DMS 273 treated with DMSO at 0.1 percent for 48 hours (cell line): ENCODE measurements around the gene POLRMT.
A peak's percentile ranks its signal among the peaks of the same experiment; 100 is the strongest.
"Not testable (repeated sequence)": the region's sequence is repeated elsewhere in the genome, so short reads cannot be mapped to it uniquely, and the experiment has no call there.

Source experiments
- DNase-seq: peaks from one replicate; lab custom pipeline; 2025; lab: John Stamatoyannopoulos, UW

Gene POLRMT

DNA sequence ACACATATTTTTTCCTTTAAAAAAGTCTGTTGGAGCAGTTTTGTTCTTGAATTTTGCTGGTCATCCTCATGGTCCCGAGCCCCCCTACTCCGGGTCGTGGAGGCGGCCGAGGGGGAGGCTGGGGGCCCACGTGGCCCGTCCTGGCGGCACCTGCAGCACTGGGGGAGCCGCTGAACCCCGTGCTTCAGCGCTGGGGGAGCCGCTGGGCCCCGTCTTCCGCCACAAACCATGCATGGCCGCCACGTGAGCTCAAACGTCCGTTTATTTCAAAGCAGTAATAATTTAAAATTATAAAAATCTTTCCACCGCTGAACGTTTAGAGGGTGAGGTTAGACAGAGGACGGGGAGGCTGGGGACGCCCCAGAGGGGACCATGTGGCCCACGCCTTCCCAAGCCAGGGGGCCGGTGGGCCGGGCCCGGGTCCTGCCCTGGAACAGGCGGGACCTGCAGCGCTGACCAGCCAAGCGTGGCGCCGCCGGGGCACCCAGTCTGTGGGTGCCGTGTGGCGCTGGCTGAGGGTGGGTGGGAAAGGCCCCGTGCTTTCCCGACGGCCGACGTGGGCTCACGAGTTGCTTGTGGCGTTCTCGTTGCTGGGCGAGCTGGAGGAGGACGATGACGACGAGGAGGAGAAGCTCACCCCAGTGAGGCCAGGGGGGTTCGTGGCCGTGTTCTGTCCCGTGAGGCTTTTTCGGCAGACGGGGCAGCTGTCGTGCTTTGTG, 14.4 kb upstream of the POLRMT start:
- DNase-seq: no peak

GRCh38 chr19:646779-647565, 13.6 kb upstream of the POLRMT start:
- DNase-seq: no peak

DNA sequence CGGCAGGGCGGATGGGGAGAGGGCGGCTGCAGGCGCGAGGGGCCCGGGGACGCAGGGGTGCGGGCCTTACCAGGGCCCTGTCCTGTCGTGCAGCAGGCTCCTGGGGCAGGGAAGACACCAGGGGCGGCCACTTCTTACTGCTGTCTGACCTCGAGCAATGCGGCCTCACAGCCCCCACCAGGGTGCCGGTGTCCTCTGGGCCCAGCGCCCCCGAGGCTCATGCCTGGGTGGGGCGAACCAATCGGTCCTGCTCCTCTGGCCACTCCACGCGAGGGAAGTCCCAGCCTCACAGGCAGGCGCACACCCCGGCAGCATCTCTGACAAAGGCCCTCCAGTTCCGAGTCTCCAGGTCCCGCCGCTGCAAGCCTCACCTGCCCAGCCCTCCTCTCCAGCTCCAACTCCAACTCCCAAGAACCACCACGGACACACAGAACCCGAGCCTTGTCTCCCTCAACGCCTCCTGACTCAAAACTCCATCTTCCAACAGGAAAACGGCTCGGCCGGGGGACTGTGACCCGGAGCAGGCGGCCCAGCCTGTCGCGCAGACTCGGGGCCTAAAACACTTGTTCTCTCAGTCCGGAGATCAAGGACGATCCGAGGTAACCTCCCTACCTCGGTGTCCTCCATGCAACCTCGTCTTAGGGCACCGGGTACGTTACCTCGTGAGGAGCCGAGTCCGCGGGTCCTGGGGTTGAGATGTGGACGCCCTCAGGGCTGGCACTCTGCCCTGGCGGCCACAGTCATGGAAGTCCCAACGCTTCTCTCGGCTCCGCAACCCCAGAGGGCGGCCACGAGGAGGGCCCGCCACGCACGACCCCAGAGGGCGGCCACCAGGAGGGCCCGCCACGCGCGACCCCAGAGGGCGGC, 12.8 kb upstream of the POLRMT start:
- no peak for DNase-seq

- DNase-seq: no peak
These were observed 11.5 kb upstream of the POLRMT start for GRCh38 chr19:644789-645188.

DNA sequence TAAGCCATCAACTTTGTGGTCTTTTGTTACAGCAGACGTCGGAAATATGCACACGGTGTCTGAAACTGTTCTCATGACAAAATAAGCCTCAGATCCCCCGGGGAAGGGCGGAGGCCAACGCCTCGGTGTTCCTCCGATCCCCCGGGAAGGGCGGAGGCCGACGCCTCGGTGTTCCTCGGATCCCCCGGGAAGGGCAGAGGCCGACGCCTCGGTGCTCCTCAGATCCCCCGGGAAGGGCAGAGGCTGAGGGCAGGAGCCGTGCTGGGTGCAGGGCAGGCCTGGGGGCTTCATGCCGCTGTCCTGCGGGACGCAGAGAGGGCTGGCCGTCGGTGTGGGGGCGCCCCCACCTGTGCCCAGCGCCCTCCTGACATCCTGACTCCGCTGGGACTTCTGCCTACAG, 11.0 kb upstream of the POLRMT start:
- no peak for DNase-seq

- DNase-seq: no peak
These were observed 10.4 kb upstream of the POLRMT start for GRCh38 chr19:643736-644135.

DNA sequence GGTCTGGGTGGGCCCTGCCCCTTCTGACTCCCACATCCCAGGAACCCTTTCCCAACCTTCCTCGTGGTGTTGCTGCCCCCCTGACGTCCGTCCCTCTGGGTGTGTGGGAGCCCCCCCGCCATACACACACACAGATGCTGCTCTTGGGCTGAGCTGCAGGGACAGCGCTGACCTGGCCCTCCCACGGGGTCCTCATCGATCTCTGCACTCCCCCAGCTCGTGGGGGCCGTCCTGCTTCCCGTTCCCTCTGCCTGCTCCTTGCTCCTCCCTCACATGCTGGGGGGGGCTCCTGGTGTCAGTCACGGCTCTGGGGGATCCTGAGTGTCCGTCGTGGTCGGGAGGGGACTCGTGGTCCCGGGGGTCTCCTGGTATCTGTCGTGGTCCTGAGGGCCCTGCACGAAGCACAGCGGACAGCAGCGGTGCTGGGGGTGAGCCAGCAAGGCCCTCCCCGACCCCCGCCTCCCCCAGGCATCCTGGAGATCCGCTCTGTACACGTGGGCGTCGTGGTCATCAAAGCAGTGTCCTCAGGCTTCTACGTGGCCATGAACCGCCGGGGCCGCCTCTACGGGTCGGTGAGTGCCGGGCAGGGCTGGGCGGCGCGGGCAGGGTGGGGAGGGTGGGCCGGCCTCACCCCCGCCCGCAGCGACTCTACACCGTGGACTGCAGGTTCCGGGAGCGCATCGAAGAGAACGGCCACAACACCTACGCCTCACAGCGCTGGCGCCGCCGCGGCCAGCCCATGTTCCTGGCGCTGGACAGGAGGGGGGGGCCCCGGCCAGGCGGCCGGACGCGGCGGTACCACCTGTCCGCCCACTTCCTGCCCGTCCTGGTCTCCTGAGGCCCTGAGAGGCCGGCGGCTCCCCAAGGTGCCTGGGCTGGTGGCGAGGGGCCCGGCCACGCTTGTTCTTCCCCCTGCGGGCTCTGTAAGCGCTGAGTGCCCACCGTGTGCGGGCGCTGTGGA, 9.7 kb upstream of the POLRMT start:
- DNase-seq: no peak

GRCh38 chr19:641702-642101, 8.4 kb upstream of the POLRMT start:
- DNase-seq: no peak

GRCh38 chr19:640606-641189, 7.4 kb upstream of the POLRMT start:
- DNase-seq: no peak

- no peak for DNase-seq
These were observed 6.8 kb upstream of the POLRMT start for GRCh38 chr19:640161-640558.

GRCh38 chr19:639253-640160, 6.2 kb upstream of the POLRMT start, which contains the start of gene FGF22:
TSS of gene FGF22 (plus strand) at chr19:639879. CDS start at chr19:639926, 47 bp downstream.
- peak; percentile 44 for DNase-seq

- no peak for DNase-seq
These were observed 5.5 kb upstream of the POLRMT start for GRCh38 chr19:638906-639252.

DNA sequence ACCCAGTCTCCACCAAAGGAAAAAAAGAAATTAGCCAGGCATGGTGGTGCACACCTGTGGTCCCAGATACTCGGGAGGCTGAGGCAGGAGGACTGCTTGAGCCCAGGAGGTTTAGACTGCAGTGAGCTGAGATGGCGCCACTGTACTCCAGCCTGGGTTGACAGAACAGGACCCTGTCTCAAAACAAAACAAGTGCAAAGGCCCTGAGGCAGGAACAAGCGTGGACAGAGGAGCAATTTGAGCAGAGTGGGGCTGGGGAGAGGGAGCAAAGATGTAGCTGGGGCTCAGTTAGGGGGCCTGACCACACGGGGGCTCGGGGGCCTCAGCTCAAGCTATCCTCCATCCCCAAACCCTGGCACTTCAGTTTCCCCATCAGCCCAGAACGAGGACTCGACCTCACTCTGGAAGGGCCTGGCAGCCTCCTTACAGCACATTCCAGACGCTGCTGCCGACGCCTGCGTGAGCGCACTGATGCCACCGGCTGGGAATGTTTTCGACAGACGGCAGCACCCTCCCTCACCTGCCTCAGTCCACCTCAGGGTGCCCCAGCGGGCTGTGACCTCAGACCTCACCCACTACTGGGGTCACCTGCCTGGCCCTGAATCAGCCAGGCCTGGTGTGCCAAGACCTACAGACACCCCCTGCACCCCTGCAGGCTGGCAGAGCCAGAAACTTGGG, 1.8 kb upstream of the POLRMT start:
- no peak for DNase-seq

GRCh38 chr19:633786-634639, 676 bp upstream of the POLRMT start:
- DNase-seq: no peak

GRCh38 chr19:632579-633067, 714 bp downstream of the POLRMT start:
- no peak for DNase-seq

- DNase-seq: no peak
These were observed 3.2 kb downstream of the POLRMT start for GRCh38 chr19:629961-630714.

DNA sequence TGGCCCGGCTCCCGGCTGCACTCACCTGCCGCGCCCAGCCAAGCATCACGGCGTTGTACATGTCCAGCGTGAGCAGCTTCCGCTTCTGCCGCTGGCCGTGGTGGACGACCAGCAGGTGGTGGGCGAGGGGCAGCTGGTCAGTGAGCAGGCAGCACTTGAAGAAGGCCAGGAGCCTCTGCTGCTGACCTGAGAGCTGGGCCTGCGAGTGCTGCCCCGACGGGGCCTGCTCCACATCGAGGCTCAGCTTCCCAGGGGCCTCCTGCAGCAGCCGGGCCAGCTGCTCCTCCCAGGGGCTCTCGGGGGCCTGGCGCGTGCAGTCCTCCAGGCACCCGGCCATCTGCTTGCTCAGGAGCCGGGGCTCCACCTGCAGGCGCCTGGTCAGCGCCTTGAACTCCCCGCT, 3.8 kb downstream of the POLRMT start:
- DNase-seq: not testable (repeated sequence)

DNA sequence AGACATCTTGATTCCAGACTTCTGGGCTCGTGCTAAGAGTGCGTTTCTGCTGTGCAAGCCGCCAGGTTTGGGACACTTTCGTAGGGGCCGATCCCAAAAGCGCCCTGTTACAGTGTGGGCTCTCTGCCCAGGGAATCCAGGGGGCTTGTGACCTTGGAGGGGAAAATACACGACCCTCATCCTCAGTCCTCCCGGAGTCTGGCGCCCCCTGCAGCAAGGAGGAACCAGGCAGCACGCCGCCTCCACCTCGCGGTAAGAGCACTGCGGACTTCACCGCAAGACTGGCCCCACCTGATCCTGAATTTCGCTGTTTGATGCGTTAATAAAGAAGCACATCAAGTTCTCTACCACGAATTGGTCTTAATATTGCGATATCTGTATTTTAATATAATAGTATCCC, 5.2 kb downstream of the POLRMT start:
- DNase-seq: no peak
